ENCODE data around the gene CLTB.

The CLTB gene

DNA sequence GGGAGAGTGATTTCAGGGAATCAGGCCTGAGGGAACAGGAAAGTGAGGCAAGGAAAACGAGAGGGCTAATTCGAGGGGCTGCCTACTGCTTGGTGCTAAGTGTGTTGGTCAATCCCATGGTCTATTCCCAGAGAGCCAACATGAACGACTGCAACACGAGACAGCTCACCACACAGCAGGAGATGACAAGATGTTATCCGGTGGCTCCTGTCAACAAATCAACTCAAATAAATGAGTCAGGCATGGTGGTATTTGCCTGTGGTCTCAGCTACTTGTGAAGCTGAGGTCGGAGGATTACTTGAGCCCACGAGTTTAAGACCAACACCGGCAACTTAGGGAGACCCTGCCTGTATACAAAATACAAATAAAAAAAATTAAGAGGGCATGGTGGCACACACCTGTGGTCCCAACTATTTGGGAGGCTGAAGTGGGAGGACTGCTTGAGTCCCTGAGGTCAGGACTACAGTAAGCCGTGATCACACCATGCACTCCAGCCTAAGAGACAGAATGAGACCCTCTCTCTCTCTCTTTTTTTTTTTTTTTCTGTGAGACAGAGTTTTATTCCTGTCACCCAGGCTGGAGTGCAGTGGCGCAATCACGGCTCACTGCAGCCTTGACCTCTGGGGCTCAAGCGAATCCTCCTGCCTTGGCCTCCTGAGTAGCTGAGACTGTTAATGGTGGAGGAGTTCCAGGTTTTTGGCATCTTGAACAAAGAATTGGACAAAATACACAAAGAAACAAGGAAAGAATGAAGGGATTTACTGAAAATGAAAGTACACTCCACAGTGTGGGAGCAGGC is 22.8 kb upstream of the CLTB start:
- TF ChIP-seq FOXP2 (optimal IDR thresholded peaks at IDR 0.05; ENCODE audit: borderline replicate concordance, extremely low read depth, extremely low read length, insufficient read depth): peak; percentile 61
- TF ChIP-seq SIN3A (IDR thresholded peaks at IDR 0.05; ENCODE audit: borderline replicate concordance, insufficient read depth, low read length): no peak
- 0 out of 2 replicates have a peak, but pooled peaks have one; percentile 15 for TF ChIP-seq TAF1 (IDR thresholded peaks at IDR 0.05; ENCODE audit: borderline replicate concordance, insufficient read depth, low read length)

DNA sequence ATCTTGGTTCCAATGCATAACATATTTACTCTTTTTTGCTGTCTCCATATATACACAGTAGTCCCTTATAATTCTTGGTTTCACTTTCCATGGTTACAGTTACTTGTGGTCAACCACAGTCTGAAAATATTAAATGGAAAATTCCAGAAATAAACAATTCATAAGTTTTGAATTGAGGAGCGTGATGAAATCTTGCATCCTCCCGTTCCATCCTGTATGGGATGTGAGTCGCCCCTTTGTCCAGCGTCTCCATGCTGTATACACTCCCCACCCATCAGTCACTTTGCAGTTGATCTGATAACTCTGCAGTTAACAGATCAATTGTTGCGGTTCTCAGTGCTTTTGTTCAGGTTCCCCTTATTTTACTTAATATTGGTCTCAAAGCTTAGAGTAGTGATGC is 20.3 kb upstream of the CLTB start:
- TF ChIP-seq TAF1 (IDR thresholded peaks at IDR 0.05; ENCODE audit: borderline replicate concordance, insufficient read depth, low read length) (no peak), SIN3A (IDR thresholded peaks at IDR 0.05; ENCODE audit: borderline replicate concordance, insufficient read depth, low read length) (no peak), FOXP2 (optimal IDR thresholded peaks at IDR 0.05; ENCODE audit: borderline replicate concordance, extremely low read depth, extremely low read length, insufficient read depth) (no peak), POLR2AphosphoS5 (IDR thresholded peaks at IDR 0.05; ENCODE audit: low read depth, low read length) (no peak)
- TF ChIP-seq, protein P1, sequence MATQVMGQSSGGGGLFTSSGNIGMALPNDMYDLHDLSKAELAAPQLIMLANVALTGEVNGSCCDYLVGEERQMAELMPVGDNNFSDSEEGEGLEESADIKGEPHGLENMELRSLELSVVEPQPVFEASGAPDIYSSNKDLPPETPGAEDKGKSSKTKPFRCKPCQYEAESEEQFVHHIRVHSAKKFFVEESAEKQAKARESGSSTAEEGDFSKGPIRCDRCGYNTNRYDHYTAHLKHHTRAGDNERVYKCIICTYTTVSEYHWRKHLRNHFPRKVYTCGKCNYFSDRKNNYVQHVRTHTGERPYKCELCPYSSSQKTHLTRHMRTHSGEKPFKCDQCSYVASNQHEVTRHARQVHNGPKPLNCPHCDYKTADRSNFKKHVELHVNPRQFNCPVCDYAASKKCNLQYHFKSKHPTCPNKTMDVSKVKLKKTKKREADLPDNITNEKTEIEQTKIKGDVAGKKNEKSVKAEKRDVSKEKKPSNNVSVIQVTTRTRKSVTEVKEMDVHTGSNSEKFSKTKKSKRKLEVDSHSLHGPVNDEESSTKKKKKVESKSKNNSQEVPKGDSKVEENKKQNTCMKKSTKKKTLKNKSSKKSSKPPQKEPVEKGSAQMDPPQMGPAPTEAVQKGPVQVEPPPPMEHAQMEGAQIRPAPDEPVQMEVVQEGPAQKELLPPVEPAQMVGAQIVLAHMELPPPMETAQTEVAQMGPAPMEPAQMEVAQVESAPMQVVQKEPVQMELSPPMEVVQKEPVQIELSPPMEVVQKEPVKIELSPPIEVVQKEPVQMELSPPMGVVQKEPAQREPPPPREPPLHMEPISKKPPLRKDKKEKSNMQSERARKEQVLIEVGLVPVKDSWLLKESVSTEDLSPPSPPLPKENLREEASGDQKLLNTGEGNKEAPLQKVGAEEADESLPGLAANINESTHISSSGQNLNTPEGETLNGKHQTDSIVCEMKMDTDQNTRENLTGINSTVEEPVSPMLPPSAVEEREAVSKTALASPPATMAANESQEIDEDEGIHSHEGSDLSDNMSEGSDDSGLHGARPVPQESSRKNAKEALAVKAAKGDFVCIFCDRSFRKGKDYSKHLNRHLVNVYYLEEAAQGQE (IDR thresholded peaks at IDR 0.05; ENCODE audit: insufficient read depth in 1 of 2, low read depth in 2 of 2, low read length in 2 of 2): no peak

DNA sequence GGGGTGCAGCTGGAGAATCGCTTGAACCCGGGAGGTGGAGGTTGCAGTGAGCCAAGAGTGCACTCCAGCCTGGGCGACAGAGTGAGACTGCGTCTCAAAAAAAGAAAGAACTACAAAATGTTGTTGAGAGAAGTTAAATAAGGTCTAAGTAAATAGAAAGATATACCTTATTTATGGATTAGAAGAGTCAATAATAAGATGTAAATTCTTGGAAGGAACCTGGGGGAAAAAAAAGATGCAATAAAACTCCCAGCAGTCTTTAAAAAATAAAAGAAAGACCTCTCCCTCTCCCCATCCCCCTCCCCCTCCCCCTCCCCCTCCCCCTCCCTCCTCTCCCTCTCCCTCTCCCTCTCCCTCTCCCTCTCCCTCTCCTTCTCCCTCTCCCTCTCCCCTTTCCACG is 16.4 kb upstream of the CLTB start:
- no peak for TF ChIP-seq TAF1 (IDR thresholded peaks at IDR 0.05; ENCODE audit: borderline replicate concordance, insufficient read depth, low read length)
- TF ChIP-seq FOXP2 (optimal IDR thresholded peaks at IDR 0.05; ENCODE audit: borderline replicate concordance, extremely low read depth, extremely low read length, insufficient read depth): no peak
- TF ChIP-seq SIN3A (IDR thresholded peaks at IDR 0.05; ENCODE audit: borderline replicate concordance, insufficient read depth, low read length): no peak
- no peak for TF ChIP-seq POLR2AphosphoS5 (IDR thresholded peaks at IDR 0.05; ENCODE audit: low read depth, low read length)
- TF ChIP-seq, protein P1 (IDR thresholded peaks at IDR 0.05; ENCODE audit: insufficient read depth in 1 of 2, low read depth in 2 of 2, low read length in 2 of 2): no peak

DNA sequence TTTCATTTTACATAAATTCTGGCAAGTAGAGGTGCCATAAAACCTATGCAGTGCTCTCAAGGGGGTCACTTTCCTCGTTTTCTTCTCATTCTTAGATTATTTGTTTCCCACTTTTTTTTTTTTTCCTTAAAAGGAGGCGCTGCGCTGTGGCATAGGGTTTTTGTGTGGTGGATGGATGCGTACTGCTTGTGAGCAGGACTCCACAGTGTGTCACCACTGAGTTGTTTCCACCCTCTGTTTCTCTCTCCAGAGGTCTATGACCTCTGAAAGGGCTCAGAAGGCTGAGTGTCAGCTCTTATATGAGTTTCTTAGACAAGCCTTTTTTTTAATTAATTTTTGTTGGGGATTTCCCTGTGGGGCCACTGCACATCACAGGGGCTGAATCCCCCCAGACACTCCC is 13.6 kb upstream of the CLTB start:
- TF ChIP-seq TAF1 (IDR thresholded peaks at IDR 0.05; ENCODE audit: borderline replicate concordance, insufficient read depth, low read length) (no peak), SIN3A (IDR thresholded peaks at IDR 0.05; ENCODE audit: borderline replicate concordance, insufficient read depth, low read length) (no peak), POLR2AphosphoS5 (IDR thresholded peaks at IDR 0.05; ENCODE audit: low read depth, low read length) (no peak), FOXP2 (optimal IDR thresholded peaks at IDR 0.05; ENCODE audit: borderline replicate concordance, extremely low read depth, extremely low read length, insufficient read depth) (no peak)
- TF ChIP-seq, protein P1 (IDR thresholded peaks at IDR 0.05; ENCODE audit: insufficient read depth in 1 of 2, low read depth in 2 of 2, low read length in 2 of 2): no peak

DNA sequence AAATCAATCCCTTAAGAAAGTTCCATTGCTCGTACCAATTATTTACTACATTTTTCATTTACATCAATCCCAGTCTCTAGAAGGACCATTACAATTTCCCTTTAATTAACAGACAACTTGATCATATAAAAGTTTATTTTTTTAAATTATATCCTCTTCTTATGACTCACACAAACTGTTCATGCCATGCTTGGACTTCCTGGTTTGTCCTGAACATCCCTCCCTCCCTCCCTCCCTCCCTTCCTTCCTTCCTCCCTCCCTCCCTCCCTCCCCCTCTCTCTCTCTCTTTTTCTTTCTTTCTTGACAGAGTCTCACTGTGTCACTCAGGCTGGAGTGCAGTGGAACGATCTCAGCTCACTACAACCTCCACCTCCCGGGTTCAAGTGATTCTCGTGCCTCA is 11.6 kb upstream of the CLTB start:
- TF ChIP-seq SIN3A (IDR thresholded peaks at IDR 0.05; ENCODE audit: borderline replicate concordance, insufficient read depth, low read length): no peak
- TF ChIP-seq POLR2AphosphoS5 (IDR thresholded peaks at IDR 0.05; ENCODE audit: low read depth, low read length): no peak
- no peak for TF ChIP-seq FOXP2 (optimal IDR thresholded peaks at IDR 0.05; ENCODE audit: borderline replicate concordance, extremely low read depth, extremely low read length, insufficient read depth)
- no peak for TF ChIP-seq TAF1 (IDR thresholded peaks at IDR 0.05; ENCODE audit: borderline replicate concordance, insufficient read depth, low read length)
- TF ChIP-seq, protein P1 (IDR thresholded peaks at IDR 0.05; ENCODE audit: insufficient read depth in 1 of 2, low read depth in 2 of 2, low read length in 2 of 2): no peak

Data from PFSK-1 (cell line).